H9 (cell line): ENCODE measurements around the gene VEGFC. TPM values are rescaled to one million over a fixed set of nuclear protein-coding genes. Genes with fewer than 3 reads are reported as not detected.

Source experiments
- DNase-seq: peaks from one replicate; pipeline ENCODE4 v3.0.0-alpha.2; 2017
- H2AFZ ChIP-seq: one replicate; pipeline ENCODE4 v1.6.1; 2013; ENCODE audit warnings: mild to moderate bottlenecking, low read length, control low read depth, moderate library complexity
- H2AK5ac ChIP-seq: 2 replicates; pipeline ENCODE4 v1.6.1; 2013; ENCODE audit warnings: low read length, control low read depth, mixed read lengths; ENCODE audit not compliant: insufficient read length
- H2BK120ac ChIP-seq: one replicate; pipeline ENCODE4 v1.6.1; 2013; ENCODE audit warnings: low read depth, mild to moderate bottlenecking, low read length, control low read depth, inconsistent platforms; ENCODE audit not compliant: poor library complexity, severe bottlenecking
- H2BK12ac ChIP-seq: 2 replicates; pipeline ENCODE4 v1.6.1; 2013; ENCODE audit warnings: low read length, control low read depth, mixed read lengths, low read depth; ENCODE audit not compliant: insufficient read length
- H2BK15ac ChIP-seq: 2 replicates; pipeline ENCODE4 v1.6.1; 2013; ENCODE audit warnings: low read depth, low read length, control low read depth
- H2BK20ac ChIP-seq: one replicate; pipeline ENCODE4 v1.6.1; 2013; ENCODE audit warnings: low read depth, mild to moderate bottlenecking, low read length, control low read depth, inconsistent platforms; ENCODE audit not compliant: poor library complexity, severe bottlenecking
- H2BK5ac ChIP-seq: 2 replicates; pipeline ENCODE4 v1.6.1; 2013; ENCODE audit warnings: low read length, control low read depth, mixed read lengths; ENCODE audit not compliant: insufficient read length
- H3K14ac ChIP-seq: 2 replicates; pipeline ENCODE4 v1.6.1; 2013; ENCODE audit warnings: low read length, control low read depth; ENCODE audit not compliant: insufficient read depth
- H3K18ac ChIP-seq: 2 replicates; pipeline ENCODE4 v1.6.1; 2013; ENCODE audit warnings: low read depth, mild to moderate bottlenecking, mixed read lengths, low read length, control low read depth; ENCODE audit not compliant: insufficient read length
- H3K23ac ChIP-seq: 2 replicates; pipeline ENCODE4 v1.6.1; 2013; ENCODE audit warnings: low read length, control low read depth, mixed read lengths, low read depth; ENCODE audit not compliant: insufficient read length
- H3K23me2 ChIP-seq: 2 replicates; pipeline ENCODE4 v1.6.1; 2013; ENCODE audit warnings: low read depth, mild to moderate bottlenecking, mixed read lengths, low read length, control low read depth; ENCODE audit not compliant: insufficient read length, poor library complexity, severe bottlenecking
- H3K27ac ChIP-seq: 2 replicates; pipeline ENCODE4 v1.5.1; 2013; ENCODE audit warnings: low read length, control low read depth, mixed read lengths, low read depth; ENCODE audit not compliant: insufficient read length
- H3K27me3 ChIP-seq: 2 replicates; pipeline ENCODE4 v1.6.1; 2013; ENCODE audit warnings: low read length, control low read depth, inconsistent platforms; ENCODE audit not compliant: insufficient read depth
- H3K4ac ChIP-seq: 2 replicates; pipeline ENCODE4 v1.6.1; 2013; ENCODE audit warnings: low read depth, mild to moderate bottlenecking, control low read depth, inconsistent platforms, low read length, moderate library complexity
- H3K4me1 ChIP-seq: 2 replicates; pipeline ENCODE4 v1.6.1; 2013; ENCODE audit warnings: low read length, control low read depth, inconsistent platforms; ENCODE audit not compliant: insufficient read depth
- H3K4me2 ChIP-seq: 2 replicates; pipeline ENCODE4 v1.6.1; 2013; ENCODE audit warnings: low read length, control low read depth, mixed read lengths; ENCODE audit not compliant: insufficient read length, insufficient read depth
- H3K56ac ChIP-seq: 2 replicates; pipeline ENCODE4 v1.6.1; 2013; ENCODE audit warnings: low read depth, mild to moderate bottlenecking, mixed read lengths, low read length, control low read depth; ENCODE audit not compliant: insufficient read length
- H3K79me1 ChIP-seq: 2 replicates; pipeline ENCODE4 v1.6.1; 2013; ENCODE audit warnings: low read depth, mild to moderate bottlenecking, moderate library complexity, low read length, control low read depth, inconsistent platforms; ENCODE audit not compliant: insufficient read depth, poor library complexity, severe bottlenecking
- H3K79me2 ChIP-seq: 2 replicates; pipeline ENCODE4 v1.6.1; 2013; ENCODE audit warnings: low read length, control low read depth, inconsistent platforms; ENCODE audit not compliant: insufficient read depth
- H3K9ac ChIP-seq: 2 replicates; pipeline ENCODE4 v1.6.1; 2013; ENCODE audit warnings: low read length, control low read depth, mixed read lengths; ENCODE audit not compliant: insufficient read length; ENCODE audit errors: extremely low read depth
- H3K9me3 ChIP-seq: one replicate; pipeline ENCODE4 v1.6.1; 2013; ENCODE audit warnings: low read depth, low read length, inconsistent platforms; ENCODE audit not compliant: control insufficient read depth
- H3T11ph ChIP-seq: one replicate; pipeline ENCODE4 v1.6.1; 2013; ENCODE audit warnings: mild to moderate bottlenecking, low read length, control low read depth, inconsistent platforms
- H4K20me1 ChIP-seq: one replicate; pipeline ENCODE4 v1.6.1; 2013; ENCODE audit not compliant: control insufficient read depth, insufficient read length, insufficient read depth
- H4K5ac ChIP-seq: 2 replicates; pipeline ENCODE4 v1.6.1; 2013; ENCODE audit warnings: low read depth, mild to moderate bottlenecking, mixed read lengths, low read length, control low read depth; ENCODE audit not compliant: insufficient read length
- H4K8ac ChIP-seq: replicated peaks from 2 replicates; pipeline ENCODE4 v1.6.1; 2013; ENCODE audit warnings: low read length, control low read depth, mixed read lengths, low read depth; ENCODE audit not compliant: insufficient read length
- H4K91ac ChIP-seq: 2 replicates; pipeline ENCODE4 v1.6.1; 2013; ENCODE audit warnings: low read depth, mild to moderate bottlenecking, moderate library complexity, mixed read lengths, low read length, control low read depth; ENCODE audit not compliant: insufficient read length
- H3K27ac Mint-ChIP-seq, 3 experiments: 2 replicates in 2 of 3; 3 replicates in 1 of 3; pipeline ENCODE4 v1.8.0; 2020 to 2021; ENCODE audit warnings: mixed read lengths in 3 of 3, mild to moderate bottlenecking in 1 of 3, moderate library complexity in 1 of 3
- H3K27me3 Mint-ChIP-seq: 2 replicates; pipeline ENCODE4 v1.8.0; 2021; ENCODE audit warnings: low read depth, mild to moderate bottlenecking, moderate library complexity, mixed read lengths
- H3K36me3 Mint-ChIP-seq, 3 experiments: 2 replicates in 2 of 3; 3 replicates in 1 of 3; pipeline ENCODE4 v1.8.0; 2020 to 2021; ENCODE audit warnings: low read depth in 3 of 3, mixed read lengths in 3 of 3; ENCODE audit not compliant: insufficient read depth in 1 of 3
- H3K4me1 Mint-ChIP-seq, 2 experiments: 2 replicates each; pipeline ENCODE4 v1.8.0; 2020; ENCODE audit warnings: mixed read lengths in 2 of 2
- H3K4me3 Mint-ChIP-seq, 2 experiments: 2 replicates in 1 of 2; 3 replicates in 1 of 2; pipeline ENCODE4 v1.8.0; 2020 to 2021; ENCODE audit warnings: mild to moderate bottlenecking in 2 of 2, mixed read lengths in 2 of 2, moderate library complexity in 1 of 2
- H3K9me3 Mint-ChIP-seq, 2 experiments: 2 replicates in 1 of 2; 3 replicates in 1 of 2; pipeline ENCODE4 v1.8.0; 2020; ENCODE audit warnings: mild to moderate bottlenecking in 2 of 2, mixed read lengths in 2 of 2, moderate library complexity in 1 of 2
- CTCF ChIP-seq: fragments of 200-600 bp; sonication (generic); conservative IDR thresholded peaks from 3 replicates; pipeline ENCODE4 v1.8.0; 2021; ENCODE audit warnings: antibody characterized with exemption, mild to moderate bottlenecking
- whole genome bisulfite sequencing: extraction: QIAGEN DNeasy Blood & Tissue Kit; methylation state at CpG from one replicate; pipeline ENCODE4 v1.1.7; 2013; ENCODE audit warnings: missing lambda C conversion rate, low lambda C conversion rate, mixed read lengths; ENCODE audit not compliant: insufficient read length; ENCODE audit errors: extremely low coverage; 5-methylcytosine and 5-hydroxymethylcytosine counted together
- total RNA-seq: library from RNA; stranded (reverse); gene quantifications from 2 replicates; pipeline ENCODE4 v1.2.1, GENCODE V29; 2021

VEGFC gene
- total RNA-seq, 1 experiment from 2014 or later: 0.46 TPM

GRCh38 chr4:176760471-176760870 lies 32.3 kb downstream of the VEGFC start:
- no peaks in the 10 kb centered on the region for H4K20me1 ChIP-seq
- H4K5ac ChIP-seq: no peak overlapping the region
- H3K4ac ChIP-seq: no peak overlapping the region
- no peak overlapping the region for H3K27ac ChIP-seq
- no peaks in the 10 kb centered on the region; the same call in 1 of the 2 replicates for H3K4me1 ChIP-seq
- H3K9me3 ChIP-seq: no peaks in the 10 kb centered on the region
- H2AFZ ChIP-seq: no peak overlapping the region
- no peak overlapping the region for H3K23ac ChIP-seq
- H3K79me1 ChIP-seq: no peaks in the 10 kb centered on the region
- H3K27ac Mint-ChIP-seq: no peak overlapping the region
- no peak for TF ChIP-seq CTCF
- no peak overlapping the region for H3K4me2 ChIP-seq
- peaks cover 2 to 3% of the 10 kb centered on the region in 2 experiments; a peak in 2 of 5 replicates for H3K9me3 Mint-ChIP-seq
- DNase-seq: no peak
- no peak overlapping the region for H2AK5ac ChIP-seq
- H3K4me3 Mint-ChIP-seq: no peak overlapping the region
- no peak overlapping the region for H3K9ac ChIP-seq
- H3K4me1 Mint-ChIP-seq: no peaks in the 10 kb centered on the region
- H3K27me3 ChIP-seq: no peaks in the 10 kb centered on the region
- no peak overlapping the region for H3K14ac ChIP-seq
- H2BK120ac ChIP-seq: no peak overlapping the region
- H2BK20ac ChIP-seq: no peak overlapping the region
- H3K36me3 Mint-ChIP-seq: peaks cover 0 to 5% (median 0%) of the 10 kb centered on the region in 3 experiments; a peak in 3 of 7 replicates
- no peak overlapping the region for H4K91ac ChIP-seq
- no peaks in the 10 kb centered on the region for H3K79me2 ChIP-seq
- WGBS: no CpG with 5 or more reads among the region's 3 CpGs
- peaks cover 2% of the 10 kb centered on the region; the same call in 1 of the 2 replicates for H3K27me3 Mint-ChIP-seq
- no peak overlapping the region for H3K56ac ChIP-seq
- no peak overlapping the region for H2BK15ac ChIP-seq
- no peaks in the 10 kb centered on the region for H3K23me2 ChIP-seq
- H3T11ph ChIP-seq: no peak overlapping the region
- H4K8ac ChIP-seq: no peak overlapping the region
- H2BK5ac ChIP-seq: no peak overlapping the region
- H2BK12ac ChIP-seq: no peak overlapping the region
- no peak overlapping the region for H3K18ac ChIP-seq
